ENCODE data around the gene WNT10A. TPM values are rescaled to one million over a fixed set of nuclear protein-coding genes. Genes with fewer than 3 reads are reported as not detected.

Gene WNT10A
- total and polyA plus RNA-seq, 10 of the 15 experiments (the other 5 are each of a cell fraction or from before 2014, with no cell fraction given): 0.61 to 45.0 (median 6.9) TPM

GRCh38 chr2:218859556-218859987 is 21.1 kb upstream of the WNT10A start, which contains the start of gene WNT6 (continued):
- TF ChIP-seq SMARCA5 (IDR thresholded peaks at IDR 0.05) (no peak), MLLT1 (IDR thresholded peaks at IDR 0.05) (no peak), HDAC6 (IDR thresholded peaks at IDR 0.05; ENCODE audit: unreplicated experiment) (no peak), NFYB (IDR thresholded peaks at IDR 0.05; ENCODE audit: insufficient read depth, low read depth, low read length) (no peak), POU2F2 (IDR thresholded peaks at IDR 0.05; ENCODE audit: borderline replicate concordance, low read depth, low read length) (no peak), ATF7 (IDR thresholded peaks at IDR 0.05; ENCODE audit: low read depth) (no peak), GABPA (IDR thresholded peaks at IDR 0.05; ENCODE audit: low read depth) (no peak), NFYA (IDR thresholded peaks at IDR 0.05; ENCODE audit: borderline replicate concordance, low read depth, low read length) (no peak), CBX3 (IDR thresholded peaks at IDR 0.05; ENCODE audit: borderline replicate concordance, low read depth) (no peak), MEF2B (IDR thresholded peaks at IDR 0.05; ENCODE audit: partially characterized antibody, poor library complexity, severe bottlenecking) (no peak), IRF3 (IDR thresholded peaks at IDR 0.05) (no peak), MEF2A (IDR thresholded peaks at IDR 0.05; ENCODE audit: insufficient read depth, low read depth, low read length) (no peak), WRNIP1 (IDR thresholded peaks at IDR 0.05; ENCODE audit: borderline replicate concordance, low read depth, low read length) (no peak)

All from GM12878 (cell line).